NOMO-1 treated with dmso at 0.1 percent for 144 hours (cell line): ENCODE results near the gene ANAPC15.

Source experiments
- DNase-seq: peaks from one replicate; lab custom pipeline; 2025; ENCODE audit not compliant: unreplicated experiment; lab: John Stamatoyannopoulos, UW

Gene ANAPC15

DNA sequence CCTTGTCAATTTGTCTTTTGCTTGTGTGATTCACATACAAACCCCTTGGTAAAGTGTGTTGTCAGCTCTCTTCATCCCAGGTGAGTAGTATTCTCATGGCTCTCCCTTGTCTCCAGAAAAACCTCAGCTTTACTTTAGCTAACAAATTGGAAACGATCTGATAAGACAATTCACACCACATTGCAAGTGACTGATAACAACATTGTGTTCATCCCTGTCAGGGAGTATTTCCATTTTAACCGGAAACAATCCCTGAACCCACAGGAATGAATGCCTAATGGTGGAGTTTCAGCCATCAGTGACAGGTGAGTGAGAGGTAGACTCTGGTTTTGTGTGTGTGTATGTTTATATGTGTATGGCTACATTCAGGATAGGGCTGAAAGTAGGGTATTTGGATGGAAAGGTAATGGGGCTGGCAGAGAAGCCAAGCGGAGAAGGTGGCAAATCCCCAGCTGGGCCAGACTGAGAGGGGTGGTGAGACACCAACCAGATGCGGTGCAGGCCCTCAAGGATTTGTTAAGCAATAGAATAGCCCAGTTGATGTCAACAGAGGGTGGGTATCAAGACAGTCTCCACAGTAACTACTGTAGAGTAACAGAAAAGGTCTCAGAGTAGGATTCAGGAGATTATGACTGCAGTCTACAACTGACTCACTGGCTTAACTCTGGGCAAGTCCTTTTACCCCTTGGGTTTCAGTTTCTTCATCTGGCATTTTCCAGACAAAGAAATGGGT is 24.3 kb downstream of the ANAPC15 start:
- no peak for DNase-seq

GRCh38 chr11:72085621-72086351 is 26.7 kb downstream of the ANAPC15 start:
- no peak for DNase-seq

DNA sequence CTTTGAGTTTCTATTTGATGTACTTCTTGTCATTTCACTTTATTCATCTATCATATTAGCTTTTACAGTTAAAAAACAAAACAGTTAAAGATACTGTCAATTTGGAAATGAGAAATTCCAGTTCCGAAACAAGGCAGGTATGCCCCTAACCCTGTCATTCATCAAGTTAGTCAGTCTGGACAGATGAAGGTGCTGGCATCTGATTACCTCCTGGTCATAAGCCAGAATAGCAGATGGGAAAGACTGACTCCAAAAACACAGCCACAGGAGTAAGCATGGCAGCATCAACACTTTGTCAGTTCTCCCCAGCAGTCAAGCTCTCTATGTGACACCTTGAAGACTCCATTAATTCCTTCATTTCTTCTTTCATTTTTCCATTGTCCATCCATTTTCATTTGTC is 27.5 kb downstream of the ANAPC15 start:
- DNase-seq, result no peak

- DNase-seq, result no peak
Measured at GRCh38 chr11:72084076-72084475, 28.4 kb downstream of the ANAPC15 start.

GRCh38 chr11:72083414-72083813 is 29.1 kb downstream of the ANAPC15 start:
- no peak for DNase-seq

GRCh38 chr11:72081821-72082453 is 30.6 kb downstream of the ANAPC15 start:
- DNase-seq, result no peak

- DNase-seq, result no peak
Measured at GRCh38 chr11:72081184-72081644, 31.3 kb downstream of the ANAPC15 start.

GRCh38 chr11:72080326-72081183 is 31.9 kb downstream of the ANAPC15 start, which contains the start of the genes LRRC51 and NUMA1:
TSS of gene LRRC51 (plus strand) at chr11:72080850. CDS start at chr11:72089084, 8,234 bp downstream.
TSS of gene NUMA1 (minus strand) at chr11:72080542. CDS start at chr11:72035943, 44,599 bp downstream.
- peak; percentile 100 for DNase-seq

- DNase-seq, result no peak
Measured at GRCh38 chr11:72079819-72080325, 32.6 kb downstream of the ANAPC15 start.

GRCh38 chr11:72078477-72078876 is 34.0 kb downstream of the ANAPC15 start:
- no peak for DNase-seq

- DNase-seq, result no peak
Measured at GRCh38 chr11:72075756-72076155, 36.7 kb downstream of the ANAPC15 start.

DNA sequence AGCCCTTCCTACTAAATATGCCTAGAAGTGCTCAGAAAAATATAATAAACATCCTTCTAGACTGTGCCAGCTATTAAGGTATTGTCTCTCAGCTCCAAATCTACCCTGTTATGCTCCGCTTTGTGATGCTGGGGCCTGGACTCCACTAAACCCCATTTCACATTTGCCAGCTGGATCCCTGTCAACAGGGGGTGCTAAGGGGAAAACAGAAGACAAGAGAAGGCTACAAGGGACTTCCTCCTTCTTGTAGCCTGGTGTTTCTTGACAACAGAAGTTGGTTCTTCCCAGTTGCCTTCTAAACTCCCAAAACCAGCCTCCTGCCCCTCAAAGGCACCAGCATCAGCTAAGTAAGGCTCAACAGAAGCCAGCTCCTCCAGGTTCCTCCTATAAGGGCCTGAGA is 37.4 kb downstream of the ANAPC15 start:
- DNase-seq, result no peak

DNA sequence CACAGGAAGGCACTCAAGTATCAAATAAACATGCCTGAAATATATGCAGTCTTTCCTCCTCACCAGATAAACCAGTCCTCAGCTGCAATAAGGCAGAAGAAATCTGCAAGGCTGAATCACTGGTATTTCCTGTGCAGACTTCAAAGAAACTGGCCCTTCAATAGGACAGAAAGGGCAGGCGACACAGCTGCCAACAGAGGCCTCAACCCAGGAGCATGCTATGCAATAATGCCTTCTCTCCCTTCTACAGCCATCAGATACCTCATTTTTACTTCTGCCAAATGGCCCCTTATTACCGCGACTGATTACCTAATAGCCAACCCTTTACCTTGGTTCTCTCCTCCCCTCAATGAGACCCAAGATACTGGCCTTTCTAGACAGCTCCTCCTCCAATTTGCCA is 40.1 kb downstream of the ANAPC15 start:
- DNase-seq, result no peak

DNA sequence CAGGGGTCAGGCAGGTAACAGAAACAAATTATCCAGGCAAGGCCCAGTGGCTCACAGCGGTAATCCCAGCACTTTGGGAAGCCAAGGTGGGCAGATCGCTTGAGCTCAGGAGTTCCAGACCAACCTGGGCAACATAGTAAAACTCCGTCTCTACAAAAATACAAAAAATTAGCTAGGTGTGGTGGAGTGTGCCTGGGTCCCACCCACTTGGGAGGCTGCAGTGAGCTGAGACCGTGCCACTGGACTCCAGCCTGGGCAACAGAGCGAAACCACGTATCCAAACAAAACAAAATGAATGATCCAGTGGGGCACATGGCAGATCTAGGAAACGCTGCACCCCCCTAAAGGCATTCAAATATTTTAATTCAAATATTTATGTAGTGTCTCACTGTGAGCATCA is 42.0 kb downstream of the ANAPC15 start:
- no peak for DNase-seq

DNA sequence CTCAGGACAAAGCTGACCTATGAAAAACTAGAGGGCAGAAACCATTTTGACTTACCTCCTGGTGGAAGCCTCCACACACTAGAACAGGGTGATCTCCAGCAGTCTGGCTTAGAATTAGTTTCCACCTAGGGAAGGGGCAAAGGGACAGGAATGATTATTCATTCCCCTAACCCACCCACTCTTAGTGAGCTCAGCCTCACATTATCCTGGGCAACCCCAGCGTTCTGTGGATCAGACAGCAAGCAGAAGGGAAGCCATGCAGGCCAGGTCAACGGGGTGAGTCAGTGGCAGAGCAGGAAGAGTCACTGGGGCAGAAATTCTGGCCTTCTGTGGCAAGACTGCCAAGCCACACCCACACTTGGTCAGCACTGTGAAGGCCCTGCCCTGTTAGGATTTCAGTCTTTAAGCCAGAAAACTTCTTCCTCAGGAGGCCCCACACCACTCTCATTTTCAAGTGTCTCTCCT is 42.7 kb downstream of the ANAPC15 start:
- peak; percentile 86 for DNase-seq

DNA sequence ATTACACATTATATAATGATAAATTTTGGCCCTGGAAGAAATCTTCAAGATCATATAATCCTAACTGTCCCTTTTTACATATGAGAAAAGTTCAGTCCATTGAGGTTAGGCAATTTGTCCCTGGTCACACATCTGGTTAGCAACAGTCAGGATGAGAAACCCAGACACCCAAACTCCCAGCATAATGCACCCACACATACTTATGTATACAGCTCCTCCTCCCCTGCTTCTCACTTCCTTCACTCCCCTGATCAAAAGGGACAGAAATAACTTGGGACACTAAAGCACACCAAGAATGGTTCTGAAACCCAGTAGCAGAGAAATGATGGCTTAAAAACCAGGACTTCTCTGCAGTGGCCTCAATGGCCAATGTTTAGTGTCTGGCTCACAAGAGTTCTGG is 43.3 kb downstream of the ANAPC15 start:
- no peak for DNase-seq

DNA sequence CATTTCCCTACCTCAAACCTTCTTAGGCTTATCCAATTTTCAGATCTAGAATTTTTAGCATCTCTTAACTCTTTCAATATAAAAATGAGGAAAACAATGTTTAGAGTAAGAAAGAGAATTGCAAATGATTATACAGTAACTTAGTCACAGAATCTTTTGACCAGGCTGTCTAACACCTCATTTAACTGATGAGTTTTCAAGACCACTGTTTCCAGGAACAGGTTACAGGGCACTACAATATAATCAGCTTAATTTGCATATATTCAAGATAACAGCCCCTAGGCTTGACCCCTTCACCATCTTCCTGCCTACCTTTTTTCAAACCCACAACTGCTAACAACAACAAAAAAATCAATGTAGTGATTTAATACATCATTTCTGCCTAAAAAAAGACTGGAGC is 44.8 kb downstream of the ANAPC15 start:
- no peak for DNase-seq

DNA sequence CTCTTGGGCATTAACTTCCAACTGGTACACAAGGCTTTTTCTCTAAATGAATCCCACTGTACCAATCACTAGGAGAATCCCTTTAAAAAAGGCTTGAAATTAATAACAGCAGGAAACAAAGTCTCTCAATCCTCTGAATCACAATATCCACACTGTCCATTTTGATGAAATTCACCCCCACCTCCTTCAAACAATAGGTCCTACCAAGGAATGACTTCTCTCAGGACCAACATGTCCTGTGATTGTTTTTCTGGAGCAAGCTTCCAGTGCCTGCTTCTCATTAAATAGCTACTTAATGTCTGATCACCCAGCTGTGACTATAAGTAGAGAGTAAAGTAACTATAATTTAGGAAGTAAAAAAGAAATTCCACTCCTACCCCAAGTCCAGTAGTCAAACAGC is 45.2 kb downstream of the ANAPC15 start:
- DNase-seq, result no peak

- DNase-seq, result no peak
Measured at GRCh38 chr11:72066855-72067254, 45.6 kb downstream of the ANAPC15 start.

GRCh38 chr11:72061739-72062396 is 50.6 kb downstream of the ANAPC15 start:
- DNase-seq, result no peak
